H7 (cell line): ENCODE data around the gene DOCK3. TPM values are rescaled to one million over a fixed set of nuclear protein-coding genes. Genes with fewer than 3 reads are reported as not detected.
"Not testable (repeated sequence)": the region's sequence is repeated elsewhere in the genome, so short reads cannot be mapped to it uniquely, and the experiment has no call there.

Experiments used
- DNase-seq: peaks from one replicate; pipeline ENCODE4 v3.0.0; 2012
- H3K27me3 ChIP-seq: 2 replicates; pipeline ENCODE4 v1.6.0; 2011; ENCODE audit warnings: mild to moderate bottlenecking, low read length; ENCODE audit not compliant: control insufficient read depth, insufficient read depth
- H3K36me3 ChIP-seq: replicated peaks from 2 replicates; pipeline ENCODE4 v1.5.1; 2011; ENCODE audit warnings: low read length; ENCODE audit not compliant: control insufficient read depth, insufficient read depth
- H3K4me3 ChIP-seq: 2 replicates; pipeline ENCODE4 v1.5.1; 2011; ENCODE audit warnings: low read depth, mild to moderate bottlenecking, control low read depth, low read length, moderate library complexity; ENCODE audit not compliant: insufficient read depth
- total RNA-seq: library from RNA; depleted of rRNA; stranded (reverse); fragments of >200 nt; shearing (Covaris generic); gene quantifications from 2 replicates; pipeline ENCODE4 v1.2.3, GENCODE V29; 2014

Gene DOCK3
- total RNA-seq, 1 experiment from 2014 or later, result 2.0 TPM

GRCh38 chr3:51186446-51186845 is 511.7 kb downstream of the DOCK3 start:
- not testable (repeated sequence) for H3K4me3 ChIP-seq, DNase-seq, H3K27me3 ChIP-seq, H3K36me3 ChIP-seq

DNA sequence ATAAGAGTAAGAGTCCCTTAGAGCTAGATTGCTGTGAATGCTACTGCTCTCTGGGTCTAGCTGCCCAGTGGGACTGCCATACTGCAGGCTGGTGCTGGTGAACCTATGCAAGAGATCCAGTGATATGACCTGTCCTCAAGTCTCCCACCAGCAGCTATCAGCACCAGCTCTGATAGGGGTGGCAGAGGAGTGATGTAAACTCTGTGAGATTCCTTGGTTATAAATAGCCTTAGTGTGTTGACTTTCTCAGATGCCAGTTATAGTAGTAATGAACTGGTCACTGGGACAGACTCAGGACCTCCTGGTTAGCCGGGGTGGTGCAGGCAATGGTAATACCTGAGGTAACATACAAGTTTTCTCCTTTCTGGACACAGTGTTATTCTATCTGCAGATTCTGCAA is 515.5 kb downstream of the DOCK3 start:
- Histone ChIP-seq H3K36me3 (no peaks in the 10 kb centered on the region), H3K4me3 (no peak overlapping the region), H3K27me3 (no peaks in the 10 kb centered on the region)
- no peak for DNase-seq

DNA sequence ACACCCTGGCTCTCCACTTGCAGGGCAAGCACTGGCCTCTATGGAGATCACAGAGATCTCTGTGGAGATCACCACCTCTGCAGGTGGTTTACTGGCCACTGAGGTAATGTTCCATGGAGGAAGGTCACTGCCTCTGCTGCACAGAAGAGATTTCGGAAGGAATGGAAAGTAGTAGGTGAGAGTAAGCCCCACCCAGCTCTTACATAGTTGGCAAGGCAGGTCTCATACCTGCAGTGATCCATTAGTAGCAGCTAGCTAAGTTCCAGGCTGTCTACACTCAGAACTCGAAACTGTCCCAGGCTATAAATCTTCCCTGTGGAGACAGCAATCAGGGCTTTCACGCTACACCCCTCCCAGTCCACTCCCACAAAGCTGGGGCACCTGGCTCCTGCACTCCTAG is 516.1 kb downstream of the DOCK3 start:
- H3K27me3 ChIP-seq, result no peaks in the 10 kb centered on the region
- no peak for DNase-seq

GRCh38 chr3:51191768-51192167 is 517.0 kb downstream of the DOCK3 start:
- no peak for DNase-seq
- Histone ChIP-seq H3K4me3 (no peak overlapping the region), H3K36me3 (no peaks in the 10 kb centered on the region), H3K27me3 (no peaks in the 10 kb centered on the region)

More for the DNA sequence above, 516.1 kb downstream of the DOCK3 start:
- H3K4me3 ChIP-seq, result no peak overlapping the region
- no peaks in the 10 kb centered on the region for H3K36me3 ChIP-seq

GRCh38 chr3:51198477-51198876 is 523.8 kb downstream of the DOCK3 start:
- DNase-seq, result no peak
- no peaks in the 10 kb centered on the region for H3K27me3 ChIP-seq
- H3K36me3 ChIP-seq, result no peaks in the 10 kb centered on the region
- H3K4me3 ChIP-seq, result no peak overlapping the region

DNA sequence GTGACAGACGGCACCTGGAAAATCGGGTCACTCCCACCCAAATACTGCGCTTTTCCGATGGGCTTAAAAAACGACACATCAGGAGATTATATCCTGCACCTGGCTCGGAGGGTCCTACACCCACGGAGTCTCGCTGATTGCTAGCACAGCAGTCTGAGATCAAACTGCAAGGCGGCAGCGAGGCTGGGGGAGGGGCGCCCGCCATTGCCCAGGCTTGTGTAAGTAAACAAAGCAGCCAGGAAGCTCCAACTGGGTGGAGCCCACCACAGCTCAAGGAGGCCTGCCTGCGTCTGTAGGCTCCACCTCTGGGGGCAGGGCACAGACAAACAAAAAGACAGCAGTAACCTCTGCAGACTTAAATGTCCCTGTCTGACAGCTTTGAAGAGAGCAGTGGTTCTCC is 524.6 kb downstream of the DOCK3 start:
- not testable (repeated sequence) for H3K4me3 ChIP-seq, DNase-seq, H3K36me3 ChIP-seq, H3K27me3 ChIP-seq

DNA sequence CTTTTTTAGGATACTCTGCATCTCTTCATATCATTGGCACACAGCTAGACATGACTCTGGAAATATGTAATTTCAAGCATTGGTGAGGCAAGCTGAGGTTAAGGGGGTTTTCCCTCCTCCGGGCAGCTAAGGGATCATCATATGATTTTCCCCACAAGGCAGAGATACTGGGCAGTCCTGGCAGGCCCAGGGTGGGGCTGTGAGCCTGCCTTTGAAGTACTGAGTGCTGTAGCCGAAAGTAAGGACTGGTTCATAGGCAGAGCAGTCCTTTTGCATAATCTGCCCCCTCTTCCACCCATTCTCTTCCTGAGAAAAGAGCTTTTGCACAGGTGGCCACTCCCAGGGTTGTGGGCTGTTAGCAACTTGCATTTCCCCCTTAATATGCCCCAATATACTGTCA is 541.6 kb downstream of the DOCK3 start:
- DNase-seq, result no peak
- Histone ChIP-seq H3K36me3 (no peaks in the 10 kb centered on the region; the same call in none of the 2 replicates), H3K27me3 (no peaks in the 10 kb centered on the region), H3K4me3 (no peak overlapping the region)

DNA sequence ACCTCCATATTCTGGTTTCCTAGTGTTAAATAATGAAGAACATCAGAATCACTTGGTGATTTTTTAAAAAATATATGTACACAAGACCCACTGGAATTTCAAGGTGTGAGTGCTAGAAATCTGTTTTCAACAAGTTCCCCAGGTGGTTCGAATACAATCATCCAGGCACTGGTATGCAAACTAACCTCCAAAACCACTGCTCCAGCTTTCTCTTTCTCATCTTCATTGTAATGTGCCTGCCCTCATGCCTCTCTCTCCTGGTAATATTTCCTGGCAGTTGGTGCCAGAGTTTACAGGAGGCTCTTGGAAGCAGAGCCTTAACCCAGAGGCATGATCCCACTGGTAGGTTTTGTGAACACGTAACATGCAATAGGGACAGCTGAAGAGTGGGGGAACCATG is 547.2 kb downstream of the DOCK3 start:
- H3K4me3 ChIP-seq, result no peak overlapping the region
- H3K36me3 ChIP-seq, result no peaks in the 10 kb centered on the region; the same call in 1 of the 2 replicates
- H3K27me3 ChIP-seq, result no peaks in the 10 kb centered on the region
- no peak for DNase-seq

DNA sequence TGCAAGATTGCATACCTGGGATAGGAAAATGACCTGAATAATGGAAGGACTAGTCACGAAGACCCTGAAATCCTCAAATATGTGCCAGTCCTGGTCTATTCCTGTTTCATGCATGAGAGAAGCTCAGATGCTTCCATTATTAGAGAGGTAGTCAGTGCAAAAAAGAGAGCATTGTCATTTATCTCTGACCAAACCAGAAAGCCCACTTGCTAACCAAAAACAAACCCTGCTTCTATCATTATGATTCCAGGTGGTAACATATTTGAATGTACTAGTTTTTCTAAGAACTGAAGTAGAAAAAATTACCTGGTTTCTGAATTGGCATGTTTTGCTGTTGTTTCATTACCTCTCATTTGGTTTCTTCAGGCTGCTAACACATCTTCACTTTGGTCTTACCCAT is 549.6 kb downstream of the DOCK3 start:
- no peaks in the 10 kb centered on the region for H3K27me3 ChIP-seq

DNA sequence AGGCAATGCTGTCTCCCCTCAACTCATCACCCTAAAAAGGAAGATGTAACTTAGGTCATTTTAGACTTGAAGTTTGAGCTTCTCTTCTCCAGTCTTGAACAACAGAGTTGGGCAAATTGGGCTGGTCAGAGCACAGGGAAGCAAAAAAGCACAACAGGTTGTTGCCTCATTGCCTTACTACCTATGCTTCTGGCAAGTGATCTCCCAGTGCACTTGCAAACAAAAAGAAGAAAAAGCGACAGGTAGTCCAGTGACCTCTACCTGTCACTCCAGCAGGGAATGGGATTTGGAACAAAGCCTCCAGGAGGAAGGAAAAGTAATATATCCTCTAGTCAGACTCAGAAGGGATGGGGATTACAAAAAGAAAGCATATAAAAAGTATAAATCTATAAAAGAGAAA is 550.1 kb downstream of the DOCK3 start:
- no peaks in the 10 kb centered on the region; the same call in 1 of the 2 replicates for H3K36me3 ChIP-seq
- DNase-seq, result no peak
- no peaks in the 10 kb centered on the region for H3K27me3 ChIP-seq
- H3K4me3 ChIP-seq, result no peak overlapping the region

More for the DNA sequence above, 549.6 kb downstream of the DOCK3 start:
- Histone ChIP-seq H3K36me3 (no peaks in the 10 kb centered on the region; the same call in 1 of the 2 replicates), H3K4me3 (no peak overlapping the region)
- no peak for DNase-seq

DNA sequence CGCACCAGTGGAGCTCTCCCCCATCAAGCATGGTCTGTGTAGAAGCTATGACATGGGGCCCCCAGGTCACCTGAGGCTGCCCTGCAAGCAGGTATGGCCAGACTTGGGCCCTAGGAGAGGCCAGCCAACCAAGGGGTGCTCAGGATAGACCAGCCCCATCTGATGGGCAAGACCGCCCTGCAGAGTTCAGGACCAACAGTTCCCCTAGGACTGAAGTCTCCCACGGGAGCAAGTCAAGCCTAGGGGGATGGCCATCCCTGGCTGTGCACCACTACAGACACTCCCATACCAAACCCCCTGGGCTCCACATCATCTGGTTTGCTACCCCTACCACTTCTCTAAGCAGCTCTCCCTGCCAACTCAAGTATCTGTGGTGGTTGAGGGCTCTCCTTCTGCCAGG is 568.2 kb downstream of the DOCK3 start:
- H3K36me3 ChIP-seq, result no peaks in the 10 kb centered on the region
- H3K27me3 ChIP-seq, result no peaks in the 10 kb centered on the region
- DNase-seq, result no peak
- no peak overlapping the region for H3K4me3 ChIP-seq

DNA sequence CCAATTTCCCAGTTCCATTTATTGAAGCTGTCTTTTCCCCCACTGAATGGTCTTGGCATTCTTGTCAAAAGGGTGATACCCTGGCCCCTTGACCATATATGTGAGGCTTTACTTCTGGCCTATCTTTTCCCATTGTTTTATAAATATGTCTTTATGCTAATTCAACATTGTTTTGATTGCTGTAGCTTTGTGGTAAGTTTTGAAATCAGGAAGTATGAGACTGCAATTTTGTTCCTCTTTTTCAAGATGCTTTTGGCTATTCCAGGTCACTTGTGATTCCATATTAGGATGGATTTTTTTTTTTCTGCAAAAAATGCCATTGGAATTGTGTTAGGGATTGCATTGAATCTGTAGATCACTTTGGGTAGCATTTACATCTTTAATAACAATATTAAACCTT is 569.2 kb downstream of the DOCK3 start:
- Histone ChIP-seq H3K27me3 (no peaks in the 10 kb centered on the region), H3K4me3 (no peak overlapping the region), H3K36me3 (no peaks in the 10 kb centered on the region)
- no peak for DNase-seq

GRCh38 chr3:51245867-51246266 is 571.1 kb downstream of the DOCK3 start:
- Histone ChIP-seq H3K36me3 (no peaks in the 10 kb centered on the region), H3K4me3 (no peak overlapping the region), H3K27me3 (no peaks in the 10 kb centered on the region)
- DNase-seq, result no peak

DNA sequence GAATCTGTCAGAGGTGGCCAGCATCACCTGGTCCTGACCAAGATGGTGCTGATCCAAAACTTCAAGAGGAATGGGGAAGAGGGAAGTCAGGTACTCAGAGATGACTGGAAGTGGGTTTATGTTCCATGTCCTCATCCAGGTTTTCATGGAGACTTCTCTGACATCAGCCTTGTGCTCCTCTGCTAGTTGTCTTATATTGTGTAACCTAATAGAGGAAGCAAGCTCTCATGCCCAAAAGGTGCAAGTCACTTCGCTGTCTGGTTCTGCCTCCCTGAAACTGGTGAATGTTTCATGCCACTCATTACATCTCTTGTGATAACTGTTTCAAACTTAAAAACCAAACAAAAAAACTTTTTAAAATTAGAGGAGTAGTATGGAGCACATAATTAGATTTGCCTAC is 583.1 kb downstream of the DOCK3 start:
- Histone ChIP-seq H3K4me3 (no peak overlapping the region), H3K36me3 (no peaks in the 10 kb centered on the region), H3K27me3 (no peaks in the 10 kb centered on the region)
- no peak for DNase-seq

DNA sequence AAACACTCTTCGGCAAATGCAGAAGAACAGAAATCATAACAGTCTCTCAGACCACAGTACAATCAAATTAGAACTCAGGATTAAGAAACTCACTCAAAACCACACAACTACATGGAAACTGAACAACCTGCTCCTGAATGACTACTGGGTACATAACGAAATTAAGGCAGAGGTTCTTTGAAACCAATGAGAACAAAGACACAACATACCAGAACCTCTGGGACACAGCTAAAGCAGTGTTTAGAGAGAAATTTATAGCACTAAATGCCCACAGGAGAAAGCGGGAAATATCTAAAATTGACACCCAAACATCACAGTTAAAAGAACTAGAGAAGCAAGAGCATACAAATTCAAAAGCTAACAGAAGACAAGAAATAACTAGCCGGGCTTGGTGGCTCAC is 589.4 kb downstream of the DOCK3 start:
- not testable (repeated sequence) for H3K27me3 ChIP-seq, H3K4me3 ChIP-seq, DNase-seq, H3K36me3 ChIP-seq

DNA sequence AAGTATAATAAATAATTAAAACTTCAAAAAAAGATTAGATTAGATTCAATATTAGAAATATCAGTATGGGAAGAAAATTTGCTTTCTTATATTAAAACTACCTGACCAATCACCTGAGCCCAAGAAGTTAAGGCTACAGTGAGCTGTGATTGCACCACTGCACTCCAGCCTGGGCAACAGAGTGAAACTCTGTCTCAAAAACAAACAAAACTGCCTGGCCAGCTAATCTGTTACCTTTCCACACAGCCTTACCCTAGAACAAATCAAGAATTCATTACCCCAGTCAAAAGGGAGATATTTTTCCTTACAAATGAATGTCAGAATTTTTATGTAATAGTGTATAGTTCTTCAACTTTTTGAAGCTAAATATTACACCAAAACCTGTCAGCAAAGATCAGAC is 593.4 kb downstream of the DOCK3 start:
- Histone ChIP-seq H3K27me3 (no peaks in the 10 kb centered on the region), H3K4me3 (no peak overlapping the region), H3K36me3 (peaks cover 1% of the 10 kb centered on the region)
- DNase-seq, result no peak
